HG03565 (cell line): ENCODE measurements around the gene SC5D.

Source experiments
- ATAC-seq: cut with Tn5 transposase; IDR thresholded peaks from one replicate; pipeline ENCODE4 v1.9.1; 2021; ENCODE audit warnings: mild to moderate bottlenecking, moderate library complexity; ENCODE audit not compliant: unreplicated experiment

The SC5D gene

GRCh38 chr11:121291896-121292494 lies 576 bp upstream of the SC5D start:
- peak; percentile 8 for ATAC-seq

GRCh38 chr11:121293288-121293594 lies 670 bp downstream of the SC5D start:
- no peak for ATAC-seq

- no peak for ATAC-seq
Observed at GRCh38 chr11:121295246-121296029, 2.9 kb downstream of the SC5D start.

- ATAC-seq: no peak
Observed at GRCh38 chr11:121297872-121298271, 5.3 kb downstream of the SC5D start.

GRCh38 chr11:121298774-121299173 lies 6.2 kb downstream of the SC5D start:
- ATAC-seq: no peak

- no peak for ATAC-seq
Observed at GRCh38 chr11:121299417-121299816, 6.8 kb downstream of the SC5D start.

GRCh38 chr11:121300313-121300971 lies 7.9 kb downstream of the SC5D start:
- ATAC-seq: no peak

- no peak for ATAC-seq
Observed at GRCh38 chr11:121300972-121301699, 8.6 kb downstream of the SC5D start.

GRCh38 chr11:121304759-121305158 lies 12.2 kb downstream of the SC5D start:
- no peak for ATAC-seq

- ATAC-seq: no peak
Observed at GRCh38 chr11:121308816-121309215, 16.2 kb downstream of the SC5D start.

GRCh38 chr11:121309688-121310087 lies 17.1 kb downstream of the SC5D start:
- ATAC-seq: peak; percentile 79

GRCh38 chr11:121310908-121311307 lies 18.3 kb downstream of the SC5D start:
- ATAC-seq: no peak

GRCh38 chr11:121311373-121311772 lies 18.8 kb downstream of the SC5D start:
- no peak for ATAC-seq

GRCh38 chr11:121312483-121312882 lies 19.9 kb downstream of the SC5D start:
- no peak for ATAC-seq

- ATAC-seq: peak; percentile 41
Observed at GRCh38 chr11:121318848-121319834, 26.6 kb downstream of the SC5D start.

GRCh38 chr11:121321614-121322243 lies 29.2 kb downstream of the SC5D start:
- ATAC-seq: peak; percentile 72

- no peak for ATAC-seq
Observed at GRCh38 chr11:121323046-121323607, 30.6 kb downstream of the SC5D start.

- no peak for ATAC-seq
Observed at GRCh38 chr11:121326230-121326629, 33.7 kb downstream of the SC5D start.

- no peak for ATAC-seq
Observed at GRCh38 chr11:121327553-121327952, 35.0 kb downstream of the SC5D start.
